NCI-H460 (cell line): ENCODE results near the gene PLA2G2C. TPM values are rescaled to one million over a fixed set of nuclear protein-coding genes. Genes with fewer than 3 reads are reported as not detected.

Experiments
- DNase-seq: peaks from one replicate; pipeline ENCODE4 v3.0.0-alpha.2; 2016; ENCODE audit warnings: low read depth; ENCODE audit errors: extremely low read depth
- total RNA-seq: library from RNA; depleted of rRNA; stranded (reverse); fragments of >200 nt; shearing (Covaris generic); gene quantifications from 2 replicates; pipeline ENCODE4 v1.2.3, GENCODE V29; 2014

PLA2G2C gene
- total RNA-seq, 1 experiment from 2014 or later, result not detected

DNA sequence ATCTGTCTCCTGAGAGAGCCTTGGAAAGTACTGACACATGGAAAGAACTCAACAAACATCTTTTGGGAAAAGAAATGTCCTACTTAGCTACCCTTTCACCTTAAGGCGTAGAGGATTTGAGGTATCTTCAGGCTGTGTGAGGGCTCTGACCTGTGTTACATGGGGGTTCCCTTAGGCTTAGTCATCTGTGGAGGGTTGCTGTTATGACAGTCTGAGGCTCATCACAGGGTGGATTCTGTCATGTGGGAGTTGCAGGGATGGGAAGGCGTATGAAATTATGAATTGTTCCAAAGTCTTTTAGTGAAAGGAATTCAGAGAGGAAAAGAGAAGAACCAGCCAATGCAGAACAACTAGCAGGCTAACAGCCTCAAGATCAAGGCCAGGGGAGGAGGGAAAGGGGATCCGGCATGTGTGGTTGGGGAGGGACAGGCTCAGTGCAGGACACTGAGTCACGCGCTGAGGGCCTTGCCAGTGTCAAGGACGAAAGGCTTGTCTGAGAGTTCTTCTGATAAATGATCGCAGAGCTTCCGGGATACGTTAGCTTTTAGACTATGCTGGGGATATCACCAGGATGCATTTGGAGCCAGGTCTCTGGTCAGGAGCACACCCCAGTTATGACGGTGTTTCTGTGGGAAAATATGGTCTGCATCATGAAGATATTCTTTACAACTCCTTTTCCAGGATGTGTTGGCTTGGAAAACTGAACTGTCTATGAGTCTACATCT, 24.6 kb upstream of the PLA2G2C start:
- no peak for DNase-seq

DNA sequence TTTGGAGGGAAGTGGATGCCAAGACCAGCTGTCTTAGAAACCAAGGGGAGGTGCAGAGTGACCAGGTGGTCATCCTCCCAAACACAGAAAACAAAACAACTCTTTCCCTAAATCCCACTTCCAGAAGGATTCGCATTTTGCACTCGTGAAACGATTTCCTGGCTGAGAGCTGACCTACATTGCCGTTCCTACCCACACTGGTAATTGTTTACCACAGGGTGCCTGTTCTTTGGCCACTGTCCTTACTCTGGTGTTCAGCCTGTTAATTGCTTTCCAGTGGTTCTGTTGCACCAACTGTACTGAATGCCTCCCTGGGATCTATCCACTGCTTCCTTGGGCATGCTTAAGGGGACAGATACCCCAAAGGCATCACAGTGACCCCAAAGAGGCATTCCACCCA, 23.2 kb upstream of the PLA2G2C start:
- no peak for DNase-seq

DNA sequence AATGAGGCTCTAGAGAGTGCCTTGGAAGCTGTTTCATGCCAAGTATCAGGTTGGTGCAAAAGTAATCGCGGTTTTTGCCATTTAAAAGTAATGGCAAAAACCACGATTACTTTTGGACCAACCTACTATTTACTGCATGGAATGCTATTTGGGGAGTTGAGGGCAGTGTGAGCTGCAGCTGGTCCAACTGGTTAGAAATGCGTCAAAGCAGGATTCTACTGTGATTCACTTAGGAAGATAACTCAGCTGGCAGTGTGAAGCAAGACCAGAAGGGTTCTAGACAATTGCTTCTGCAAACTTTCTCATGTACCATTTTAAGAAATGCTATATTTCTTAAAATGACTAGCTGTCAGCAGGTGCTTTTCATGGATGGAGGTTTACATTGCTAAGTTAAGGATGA, 21.2 kb upstream of the PLA2G2C start:
- DNase-seq, result no peak

DNA sequence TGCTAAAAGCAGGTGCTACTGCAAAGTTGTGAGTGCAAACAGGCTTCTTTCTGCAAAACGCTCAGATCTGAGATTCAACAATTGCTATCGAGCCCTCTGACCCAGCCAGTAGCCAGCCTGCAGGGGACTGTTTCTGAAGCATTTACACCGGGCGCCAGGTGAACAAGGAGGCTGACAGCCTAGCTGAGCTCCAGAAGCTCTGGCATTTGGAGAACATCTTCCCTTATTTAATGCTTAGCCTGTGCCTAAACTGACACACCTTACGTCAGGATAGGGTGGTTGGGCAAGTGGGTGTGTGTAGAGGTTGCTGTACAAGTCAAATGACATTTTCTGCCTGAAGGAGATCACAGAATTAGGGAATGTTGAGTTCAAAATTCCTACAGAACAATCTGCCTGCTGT, 15.8 kb upstream of the PLA2G2C start:
- no peak for DNase-seq

DNA sequence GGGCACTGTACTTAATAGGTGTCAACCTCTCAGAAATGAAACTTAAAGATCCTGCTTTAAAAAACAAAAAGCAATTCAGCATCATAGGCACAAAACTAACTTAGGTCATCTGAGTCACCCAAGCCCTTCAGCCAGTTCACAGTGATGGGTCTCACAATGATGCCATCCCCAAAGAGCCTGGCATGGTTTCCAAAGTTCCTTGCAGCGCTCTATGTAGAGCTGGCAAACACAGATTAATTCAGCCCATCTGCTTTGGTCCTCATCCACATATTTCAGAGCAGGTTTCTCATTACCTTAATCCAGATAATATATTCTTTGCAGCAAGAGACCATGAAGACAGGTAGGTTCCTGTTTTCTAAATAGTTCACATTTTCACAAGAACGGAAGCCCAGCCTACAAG, 14.6 kb upstream of the PLA2G2C start:
- no peak for DNase-seq

DNA sequence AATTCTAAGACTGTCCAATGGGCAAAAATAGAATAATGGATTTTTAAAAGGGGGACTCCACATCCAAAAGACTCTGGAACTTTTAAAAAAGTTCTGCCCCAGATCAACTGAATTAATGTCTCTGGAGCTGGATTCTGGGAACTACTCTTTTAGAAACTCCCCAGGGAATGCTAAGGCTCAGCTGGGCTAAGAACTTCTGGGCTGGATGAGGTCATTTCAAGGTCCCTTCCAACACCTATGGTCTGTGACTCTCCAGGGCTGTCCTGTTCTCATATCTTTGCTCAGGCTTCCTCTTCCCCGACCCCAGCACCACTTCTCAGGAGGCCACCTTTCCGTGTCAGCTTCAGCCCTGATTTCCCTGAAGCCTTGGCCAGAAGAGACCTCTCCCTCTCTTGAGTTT, 13.5 kb upstream of the PLA2G2C start:
- DNase-seq, result no peak

DNA sequence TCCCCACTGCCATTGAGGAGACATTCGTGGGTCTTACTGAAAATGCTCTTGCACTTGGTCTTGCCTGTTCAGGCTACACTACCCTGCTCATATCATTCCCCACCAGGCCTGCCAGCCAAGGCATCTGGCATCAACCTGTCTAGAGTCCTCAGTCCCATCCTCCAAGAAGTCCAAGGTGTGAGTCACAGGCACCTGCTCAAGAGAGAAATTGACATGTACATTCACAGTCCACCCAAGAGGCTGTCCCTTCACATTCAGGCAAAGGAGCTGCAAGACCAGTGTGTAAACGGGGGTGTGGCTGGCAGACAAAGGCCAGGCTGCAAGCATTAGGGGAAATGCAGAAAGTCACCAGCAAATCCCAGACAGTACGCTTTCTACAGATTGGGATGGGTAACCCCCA, 13.1 kb upstream of the PLA2G2C start:
- DNase-seq, result no peak

DNA sequence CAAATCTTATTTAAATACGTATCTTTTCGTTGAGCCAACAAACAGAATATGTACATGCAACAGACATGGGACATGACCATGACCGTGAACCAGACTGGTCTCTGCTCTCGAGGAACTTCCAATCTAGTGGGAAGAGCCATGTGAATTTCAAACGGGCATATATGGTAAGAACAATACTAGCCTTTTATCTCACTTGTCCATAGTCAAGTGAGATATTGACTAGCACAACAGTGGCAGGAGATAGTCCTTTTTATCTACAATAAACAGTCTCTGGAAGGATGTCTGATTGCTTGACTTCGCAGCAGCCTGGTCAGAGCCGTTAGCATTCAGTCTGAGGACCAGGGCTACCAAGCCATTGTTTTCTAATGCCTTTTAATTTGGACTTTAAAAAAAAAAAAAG, 12.6 kb upstream of the PLA2G2C start:
- no peak for DNase-seq

DNA sequence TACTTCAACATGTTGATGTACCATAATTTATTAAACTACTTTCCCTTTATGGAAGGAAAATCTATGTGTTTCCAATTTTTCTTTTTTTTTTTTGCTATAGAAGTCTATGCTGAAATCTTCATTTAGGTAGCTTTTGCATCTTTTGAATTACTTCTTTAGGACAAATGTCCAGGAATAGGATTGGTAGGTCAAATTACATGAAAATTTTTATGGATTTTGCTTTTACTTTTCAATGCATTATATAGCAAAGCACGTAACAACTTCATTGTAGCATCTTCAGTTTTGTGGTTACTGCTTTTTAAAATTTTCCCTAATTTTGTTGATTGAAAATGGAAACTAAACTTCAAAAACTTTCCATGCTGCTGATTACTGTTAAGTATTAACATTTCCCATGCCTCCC, 12.0 kb upstream of the PLA2G2C start:
- no peak for DNase-seq

DNA sequence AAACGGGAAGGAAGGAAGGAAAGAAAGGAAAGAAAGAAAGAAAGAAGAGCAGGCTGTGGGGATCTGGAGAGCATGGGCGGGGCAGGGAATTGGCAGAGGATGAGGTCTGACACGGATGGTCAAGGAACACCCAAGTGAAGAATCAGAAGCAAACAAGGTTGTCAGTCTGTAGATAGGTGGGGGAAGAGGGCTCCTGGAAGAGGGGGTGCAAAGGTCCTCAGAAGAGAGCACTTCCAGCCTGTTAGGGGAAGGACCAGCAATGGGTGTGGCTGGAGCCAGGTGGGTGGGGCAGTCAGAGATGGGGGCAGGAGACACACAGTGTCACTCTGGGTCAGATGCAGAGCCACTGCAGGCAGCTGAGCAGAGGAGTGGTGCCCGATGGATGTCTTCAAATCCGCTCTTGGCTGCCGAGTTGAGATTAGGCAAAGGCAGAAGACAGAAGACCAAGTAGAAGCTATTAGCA, 11.0 kb upstream of the PLA2G2C start:
- DNase-seq, result no peak

DNA sequence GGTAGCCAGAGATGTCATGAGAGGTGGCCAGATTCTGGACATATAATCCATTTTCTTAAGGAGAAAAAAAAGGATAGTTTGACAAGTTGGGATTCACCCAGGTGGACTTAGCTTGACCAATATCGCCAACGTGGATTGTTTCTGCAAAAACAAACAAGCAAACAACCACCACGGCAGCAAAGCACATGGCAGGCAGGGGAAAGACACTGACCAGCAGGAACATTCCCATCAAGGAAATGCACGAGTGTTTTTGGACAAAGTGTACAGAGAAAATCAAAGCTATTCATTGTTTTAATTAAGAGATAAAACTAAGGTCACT, 9.1 kb upstream of the PLA2G2C start:
- no peak for DNase-seq

DNA sequence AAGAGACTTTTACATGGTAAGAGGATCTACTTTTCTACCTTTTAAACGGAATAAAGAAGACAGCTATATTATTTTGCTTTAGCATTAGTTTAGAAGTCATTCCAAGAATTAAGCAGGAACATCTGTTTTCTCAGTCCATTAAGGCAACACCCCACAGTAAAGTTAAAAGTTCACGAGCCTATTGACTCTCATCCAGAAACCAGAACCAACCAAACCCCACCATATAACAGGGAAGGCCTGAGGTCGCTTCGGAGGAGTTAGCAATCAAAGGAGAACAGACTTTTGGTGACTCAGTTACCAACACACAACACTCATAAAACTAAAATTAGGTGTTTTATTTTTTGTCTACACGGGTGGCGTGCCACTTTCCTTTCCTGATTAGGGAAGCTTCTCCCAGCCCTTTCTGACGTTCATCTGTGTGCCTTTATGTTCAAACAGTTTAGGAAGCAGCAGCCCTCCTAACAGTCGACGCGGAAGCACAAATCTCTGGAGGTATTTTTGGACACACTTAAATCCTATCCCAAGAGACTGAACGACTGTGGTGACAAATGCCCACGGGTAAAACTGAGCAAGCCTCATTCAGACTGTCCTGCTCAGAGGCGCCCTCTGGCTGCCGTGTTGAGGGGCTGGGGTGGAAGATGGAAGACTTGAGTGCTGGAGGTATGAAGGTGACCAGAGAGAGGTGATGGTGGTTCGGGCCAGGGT, 8.6 kb upstream of the PLA2G2C start:
- DNase-seq, result peak; percentile 36

DNA sequence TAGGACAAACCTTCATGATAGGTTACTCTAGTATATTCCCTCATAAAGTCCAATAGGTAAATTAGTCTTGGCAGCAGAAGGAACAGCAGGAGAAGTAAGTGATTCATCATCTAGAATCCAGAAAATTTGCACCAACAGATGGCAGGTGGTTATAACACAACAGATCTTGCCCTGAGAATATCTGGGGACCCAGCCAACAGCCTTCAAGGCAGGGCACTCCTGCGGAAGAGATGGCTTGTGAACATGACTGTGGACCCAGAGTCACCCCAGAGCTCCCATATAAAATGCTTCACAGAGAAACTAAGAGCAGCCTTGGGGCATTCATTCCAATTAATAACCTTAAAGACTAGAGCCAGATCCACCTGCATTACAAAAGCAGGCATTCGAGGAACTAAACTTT, 7.9 kb upstream of the PLA2G2C start:
- no peak for DNase-seq

DNA sequence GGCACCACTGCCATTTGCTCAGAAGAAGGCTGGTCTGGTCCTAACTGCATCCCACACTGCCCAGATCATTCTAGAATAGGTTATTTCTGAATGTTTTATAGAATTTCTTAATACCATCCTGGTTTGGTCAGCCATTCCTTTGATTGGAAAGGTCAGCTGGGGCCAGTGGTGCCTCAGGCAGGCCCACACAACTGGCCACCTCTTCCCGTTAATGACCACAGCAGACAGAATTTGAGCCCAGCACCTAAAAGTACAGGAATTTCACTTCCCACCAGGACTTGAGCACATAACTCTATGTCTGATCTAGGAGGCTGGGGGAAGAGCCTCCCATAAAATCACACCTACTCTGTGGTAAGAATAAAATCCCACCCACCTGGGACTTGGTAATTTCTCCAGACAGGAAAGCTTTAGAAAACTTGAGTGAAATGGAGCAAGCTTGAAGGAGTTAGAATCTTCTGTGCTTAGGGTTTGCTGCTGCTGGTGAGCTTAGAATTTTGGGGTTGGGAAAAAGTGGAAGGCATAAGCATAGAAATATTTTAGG, 6.6 kb upstream of the PLA2G2C start:
- no peak for DNase-seq

DNA sequence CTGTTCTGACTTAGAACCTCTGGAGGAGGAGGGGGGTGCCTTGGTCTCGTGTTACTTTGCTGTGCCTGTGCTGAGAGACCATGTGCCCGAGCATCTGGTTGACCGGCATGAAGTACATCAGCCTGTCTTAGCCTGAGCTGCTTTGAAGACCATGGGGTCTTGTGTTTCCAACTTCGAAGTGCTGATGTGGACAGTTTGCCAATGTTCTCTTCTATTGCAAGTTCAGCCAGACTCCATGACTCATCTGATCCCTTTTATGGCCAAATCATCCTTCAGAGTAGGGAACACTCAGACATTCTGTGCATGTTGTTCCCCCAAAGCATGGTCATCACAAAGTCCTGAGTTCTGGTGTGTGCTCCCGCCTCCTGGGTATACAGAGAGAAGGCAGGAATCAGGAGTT, 6.0 kb upstream of the PLA2G2C start:
- DNase-seq, result no peak

DNA sequence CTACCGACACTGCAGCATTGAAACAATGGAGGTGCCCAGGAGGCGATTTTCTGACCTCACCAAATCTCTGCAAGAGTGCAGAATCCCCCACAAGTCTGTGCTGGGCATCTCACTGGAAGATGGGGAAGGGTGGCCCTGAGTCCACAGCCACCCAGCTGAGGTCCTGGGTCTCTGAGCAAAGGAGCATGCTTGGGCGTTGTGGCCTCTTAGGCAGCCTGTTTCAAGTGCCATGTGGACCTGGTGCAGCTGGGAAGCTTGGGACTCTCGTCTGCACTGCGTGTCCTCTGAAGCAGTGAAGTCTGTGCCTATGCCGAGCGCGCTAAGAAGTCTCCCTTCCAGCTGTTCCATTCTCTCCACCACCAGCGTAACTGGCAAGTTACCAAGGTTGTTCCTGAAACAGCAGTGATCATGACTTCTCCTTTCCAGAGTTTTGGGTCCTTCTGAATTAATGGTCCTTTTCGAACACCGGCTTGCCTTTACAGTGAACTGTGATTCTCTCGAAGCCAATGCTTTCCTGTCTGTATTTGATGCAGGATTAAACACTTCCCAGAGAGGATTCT, 5.0 kb upstream of the PLA2G2C start:
- DNase-seq, result no peak

DNA sequence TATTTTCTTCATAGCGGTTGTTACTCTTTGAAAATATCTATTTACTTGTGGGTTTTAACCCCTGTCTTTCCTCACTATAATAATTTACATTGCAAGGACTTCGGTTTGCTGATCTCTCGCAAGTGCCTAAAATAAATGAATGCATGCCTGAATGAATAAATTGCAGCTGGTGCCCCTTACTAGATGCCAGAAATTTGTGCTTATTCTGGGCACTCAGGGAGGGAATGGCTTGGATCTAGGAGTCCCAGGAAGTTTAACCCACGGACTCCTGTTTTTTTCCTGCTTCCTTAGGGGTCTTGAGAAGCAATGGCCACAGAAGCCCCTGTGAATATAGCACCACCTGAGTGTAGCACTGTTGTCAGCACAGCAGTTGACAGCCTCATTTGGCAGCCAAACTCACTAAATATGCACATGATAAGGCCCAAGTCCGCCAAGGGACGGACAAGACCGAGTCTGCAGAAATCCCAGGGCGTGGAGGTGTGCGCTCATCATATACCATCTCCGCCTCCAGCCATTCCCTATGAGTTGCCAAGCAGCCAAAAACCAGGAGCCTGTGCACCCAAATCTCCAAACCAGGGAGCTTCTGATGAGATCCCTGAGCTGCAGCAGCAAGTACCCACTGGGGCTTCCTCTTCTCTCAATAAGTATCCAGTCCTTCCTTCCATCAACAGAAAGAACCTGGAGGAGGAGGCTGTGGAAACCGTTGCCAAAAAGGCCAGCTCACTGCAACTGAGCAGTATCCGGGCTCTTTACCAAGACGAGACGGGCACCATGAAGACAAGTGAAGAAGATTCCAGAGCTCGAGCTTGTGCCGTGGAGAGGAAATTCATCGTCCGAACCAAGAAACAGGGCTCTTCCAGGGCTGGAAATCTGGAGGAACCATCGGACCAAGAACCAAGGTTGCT, 4.2 kb upstream of the PLA2G2C start:
- DNase-seq, result no peak

DNA sequence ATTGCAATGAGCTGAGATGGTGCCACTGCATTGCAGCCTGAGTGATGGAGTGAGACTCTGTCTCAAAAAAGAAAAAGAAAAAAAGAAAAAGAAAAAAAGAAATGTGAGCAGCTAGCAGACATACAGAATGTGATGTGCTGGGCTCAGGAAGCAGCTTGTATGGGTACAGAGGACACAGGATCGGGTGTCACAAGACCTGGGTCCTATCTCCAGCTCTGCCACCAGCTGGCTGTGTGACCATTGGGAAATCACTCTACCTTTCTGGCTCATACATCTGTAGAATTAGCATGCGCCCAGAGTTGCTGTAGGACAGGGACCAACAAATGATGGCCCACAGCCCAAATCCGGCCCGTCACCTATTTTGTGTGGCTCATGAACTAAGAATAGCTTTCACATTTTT, 3.3 kb upstream of the PLA2G2C start:
- no peak for DNase-seq

DNA sequence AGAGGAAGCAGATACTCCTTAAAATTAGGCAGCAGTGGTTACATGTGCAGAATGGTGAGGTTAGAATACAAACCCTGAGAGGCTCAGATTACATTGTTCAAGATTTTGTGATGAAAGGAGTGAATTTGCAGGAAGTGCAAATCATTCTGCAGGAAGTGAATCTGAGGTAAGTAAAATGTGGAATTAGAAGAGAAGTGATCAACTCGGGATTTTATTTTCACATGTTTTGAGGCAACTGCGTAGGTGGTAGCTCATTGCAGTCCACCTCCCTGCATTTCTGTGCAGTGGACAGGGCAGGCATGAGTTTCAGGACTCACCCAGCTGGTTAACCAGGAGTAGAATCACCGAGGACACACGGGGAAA, 2.1 kb upstream of the PLA2G2C start:
- no peak for DNase-seq

DNA sequence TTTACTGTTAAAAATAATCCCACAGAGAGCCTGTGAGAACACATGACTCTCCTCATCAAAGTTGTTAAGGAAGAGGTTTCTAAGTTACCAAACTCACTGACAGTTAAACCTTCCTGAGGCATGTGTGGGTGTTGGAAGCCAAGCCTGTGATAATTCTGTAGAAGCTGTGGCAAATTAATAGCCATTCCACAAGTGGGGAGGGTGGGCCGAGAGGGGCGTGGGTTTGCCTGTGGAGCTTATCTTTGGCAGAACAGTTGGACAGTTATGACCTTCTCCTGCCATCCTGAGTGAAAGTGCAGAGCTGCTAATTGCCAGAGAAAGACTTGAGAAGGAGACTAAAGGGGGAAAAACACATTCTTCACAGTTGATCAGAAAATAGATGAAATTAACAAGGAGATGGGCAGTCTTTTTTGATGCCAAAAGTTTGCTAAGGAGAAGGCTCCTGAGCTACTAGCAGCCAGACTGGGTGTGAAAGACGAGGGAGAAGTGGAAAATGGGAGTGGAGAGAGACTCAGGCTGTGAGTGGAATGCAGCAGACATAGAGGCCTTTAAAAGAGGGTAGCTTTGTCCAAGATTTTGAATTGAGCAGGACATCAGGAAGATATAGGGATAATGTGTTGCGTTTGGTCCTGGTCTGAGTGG, 1.6 kb upstream of the PLA2G2C start:
- no peak for DNase-seq
